Left renal cortex interstitium (tissue), 4 donors: ENCODE results near the gene SLPI. TPM values are rescaled to one million over a fixed set of nuclear protein-coding genes. Genes with fewer than 3 reads are reported as not detected.
A peak's percentile ranks its signal among the peaks of the same experiment; 100 is the strongest.

Experiments
- DNase-seq, 4 donors: peaks; one replicate each; pipeline ENCODE4 v3.0.0-alpha.2; 2013; ENCODE audit warnings: low read depth in 4 of 4, low spot score in 2 of 4, missing footprints in 1 of 4
- polyA plus RNA-seq, 4 donors: library from polyadenylated mRNA; unstranded; fragments of 120-200 nt; gene quantifications; one replicate each; pipeline ENCODE4 v1.2.1, GENCODE V29; 2013; ENCODE audit not compliant: insufficient read length in 4 of 4

Gene SLPI
- polyA plus RNA-seq, 4 donors = 0.38 to 0.52 TPM; not detected in 2

DNA sequence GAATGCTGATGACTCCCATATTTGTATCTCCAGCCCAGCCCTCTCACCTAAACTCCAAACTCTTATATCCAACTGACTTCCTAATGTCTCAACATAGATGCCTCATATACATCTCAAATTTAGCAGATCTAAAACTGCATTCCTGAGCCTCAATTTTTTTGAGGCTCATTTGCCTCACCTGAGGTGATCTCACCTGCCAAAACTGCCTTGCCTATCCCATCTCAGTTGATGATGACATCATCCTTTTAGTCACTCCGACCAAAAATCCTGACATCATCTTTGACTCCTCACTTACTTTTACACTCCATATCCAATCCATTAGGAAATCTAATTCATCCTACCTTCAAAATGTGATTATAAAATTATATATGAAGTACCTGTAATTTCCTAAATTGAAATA lies 25.6 kb upstream of the SLPI start:
- DNase-seq = no peak

DNA sequence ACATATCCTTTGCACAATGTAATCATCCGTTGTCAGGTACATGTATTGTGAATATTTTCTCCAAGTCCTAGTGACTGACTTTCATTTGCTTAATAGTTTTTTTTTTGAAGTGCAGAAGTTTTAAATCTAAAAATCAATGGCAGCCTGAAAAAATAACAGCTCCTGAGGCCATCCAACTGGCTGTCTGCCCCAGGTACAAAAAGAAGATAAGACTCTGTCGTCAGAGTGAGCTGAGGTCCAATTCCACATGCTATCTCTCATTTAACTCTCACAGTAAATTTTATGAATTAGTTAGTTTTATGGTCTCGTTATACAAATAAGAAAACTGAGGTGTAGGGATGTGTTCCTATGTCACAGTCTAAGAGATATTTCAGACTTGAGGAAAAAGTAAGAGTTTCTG lies 21.0 kb upstream of the SLPI start:
- DNase-seq = no peak

DNA sequence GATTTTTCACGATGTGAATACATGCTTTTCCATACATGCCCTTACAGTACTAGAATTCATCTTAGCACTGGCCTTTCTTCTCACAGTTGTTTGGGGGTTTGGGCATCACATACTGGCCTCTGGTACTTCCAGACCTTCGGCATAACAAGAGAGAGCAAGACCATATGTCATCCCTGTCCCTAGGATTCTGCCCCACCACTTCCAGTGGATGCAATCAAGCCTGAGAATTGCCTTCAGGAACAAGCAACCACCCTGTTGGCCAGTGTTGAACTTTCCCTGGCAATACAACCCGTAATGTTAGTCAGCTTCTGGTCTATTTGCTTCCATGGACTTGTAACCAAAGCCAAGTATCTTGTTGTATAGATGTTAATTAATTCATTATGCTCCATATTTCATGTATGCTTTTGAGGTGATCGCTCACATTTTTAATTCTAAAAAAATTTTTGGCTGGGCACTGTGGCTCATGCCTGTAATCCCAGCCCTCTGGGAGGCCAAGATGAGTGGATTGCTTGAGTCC lies 15.4 kb upstream of the SLPI start:
- no peak for DNase-seq

DNA sequence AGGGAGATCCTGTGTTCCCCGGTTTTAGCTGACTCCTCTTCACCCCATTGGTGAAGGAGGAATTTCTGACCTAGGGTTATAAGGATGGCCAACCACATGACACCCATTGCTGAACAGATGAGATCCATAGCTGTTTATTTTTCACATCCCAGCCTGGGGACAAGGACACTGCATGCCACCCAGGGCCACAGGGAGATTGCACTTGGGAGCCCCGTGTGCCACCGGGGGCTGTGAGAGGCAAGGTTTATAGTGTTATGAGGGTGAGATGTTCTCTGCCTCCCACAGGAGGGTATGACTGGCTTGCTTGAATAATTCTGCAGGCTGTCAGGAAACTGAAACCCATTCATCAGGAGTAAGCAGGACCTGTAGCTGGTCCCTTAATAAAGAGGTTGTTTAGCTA lies 14.7 kb upstream of the SLPI start:
- no peak for DNase-seq

DNA sequence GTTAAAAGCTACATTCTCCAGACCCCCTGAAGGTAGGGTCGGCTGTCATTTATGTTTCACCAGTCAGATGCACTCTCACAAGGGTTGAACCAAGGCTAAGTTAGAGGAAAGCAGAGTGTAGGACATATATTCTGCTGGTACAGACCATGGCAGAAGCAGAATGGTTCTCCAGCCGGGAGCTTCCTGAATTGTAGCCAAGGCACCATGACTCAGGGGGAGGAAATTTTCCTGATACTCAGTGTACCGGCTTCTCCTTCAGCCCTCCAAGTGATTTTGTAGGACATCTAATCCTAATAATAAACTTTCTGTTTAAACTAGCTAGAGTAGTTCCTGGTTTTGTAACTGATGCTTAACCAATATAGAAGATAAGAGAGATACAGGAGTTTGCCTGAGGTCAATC lies 14.2 kb upstream of the SLPI start:
- no peak for DNase-seq

DNA sequence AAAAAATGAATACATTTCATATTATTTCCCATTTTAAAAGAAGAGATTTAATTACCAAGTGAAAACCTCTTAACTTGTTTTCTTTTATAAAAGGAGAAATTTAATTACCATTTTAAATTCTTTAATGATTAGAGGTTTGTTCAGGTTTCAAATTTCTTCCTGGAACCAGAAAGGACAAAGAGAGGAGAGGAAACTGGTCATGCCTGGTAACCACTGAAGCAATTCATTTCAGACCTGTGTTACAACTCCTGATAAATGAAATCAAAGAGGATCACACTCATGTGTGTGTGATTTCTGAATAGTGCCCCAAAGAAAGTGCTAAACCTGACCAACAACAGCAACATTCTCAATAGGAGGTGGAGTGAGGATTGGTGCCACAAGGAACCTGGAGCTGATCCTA lies 12.6 kb upstream of the SLPI start:
- peak in 2 of 4 donors; percentile 11 to 20 for DNase-seq

DNA sequence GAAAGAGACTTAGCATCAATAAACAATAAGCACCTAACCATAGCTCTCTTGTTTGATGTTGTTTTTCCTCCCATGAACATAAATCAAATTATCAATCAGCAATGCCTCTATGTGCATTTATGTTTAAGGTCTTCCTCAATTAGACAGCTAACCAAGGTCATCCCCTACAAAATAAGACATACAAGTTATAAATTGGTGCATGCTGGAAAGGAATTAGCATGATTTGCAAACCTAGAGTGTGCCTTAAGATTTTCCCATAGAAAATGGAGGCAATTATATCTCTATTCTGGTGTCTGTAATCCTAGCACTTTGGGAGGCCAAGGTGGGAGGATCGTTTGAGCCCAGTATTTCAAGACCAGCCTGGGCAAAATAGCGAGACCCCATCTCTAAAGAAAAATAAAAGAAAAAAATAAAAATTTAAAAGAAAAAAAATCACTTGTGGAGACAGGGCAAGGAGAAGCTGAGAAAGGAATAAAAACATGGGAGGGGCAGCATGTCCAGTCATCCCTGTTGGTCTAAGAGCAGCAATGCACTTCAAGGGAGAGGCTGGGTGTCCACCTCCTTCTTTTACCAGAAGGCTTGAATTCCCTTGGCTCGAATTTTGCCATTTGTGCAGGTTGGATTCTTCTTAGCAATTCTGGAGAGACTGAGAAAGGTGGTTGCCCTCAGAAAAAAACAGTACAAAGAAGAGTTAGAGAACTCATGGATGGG lies 9.3 kb upstream of the SLPI start:
- no peak for DNase-seq

DNA sequence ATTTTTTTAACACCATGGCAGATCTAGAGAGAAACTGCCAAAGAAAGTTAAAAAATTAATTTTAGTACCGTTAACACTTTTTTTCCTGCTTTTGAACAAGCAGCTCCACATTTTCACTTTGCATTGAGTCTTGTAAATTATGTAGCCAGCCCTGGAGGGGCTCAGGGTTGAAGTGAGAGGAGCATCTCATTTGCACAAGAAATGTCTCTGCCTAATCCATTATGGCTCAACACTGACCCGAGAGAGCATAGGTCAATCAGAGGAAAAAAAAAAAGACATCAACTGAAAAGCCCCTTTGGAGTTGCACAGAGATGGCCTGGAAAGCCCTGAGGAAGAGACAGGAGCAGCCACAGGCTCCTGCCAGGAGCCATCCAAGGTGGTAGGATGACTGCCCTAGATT lies 4.3 kb upstream of the SLPI start:
- no peak for DNase-seq

DNA sequence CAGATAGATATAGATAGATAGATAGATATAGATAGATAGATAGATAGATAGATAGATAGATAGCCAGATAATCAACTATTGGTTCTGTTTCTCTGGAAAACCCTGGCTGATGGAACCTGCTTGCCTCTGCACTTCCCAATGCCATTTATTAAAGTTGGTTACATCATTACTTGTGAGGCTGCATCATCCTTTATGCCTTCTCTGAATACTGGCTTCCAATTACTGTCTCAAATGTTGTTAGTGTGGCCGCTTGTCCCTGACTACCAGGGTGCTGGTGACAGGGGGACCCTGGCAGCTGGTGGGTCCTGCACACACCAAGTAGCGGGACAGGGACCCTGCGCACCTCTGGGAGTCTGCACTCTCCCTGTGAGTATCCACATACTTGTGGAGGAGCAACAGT lies 3.9 kb upstream of the SLPI start:
- DNase-seq = no peak

DNA sequence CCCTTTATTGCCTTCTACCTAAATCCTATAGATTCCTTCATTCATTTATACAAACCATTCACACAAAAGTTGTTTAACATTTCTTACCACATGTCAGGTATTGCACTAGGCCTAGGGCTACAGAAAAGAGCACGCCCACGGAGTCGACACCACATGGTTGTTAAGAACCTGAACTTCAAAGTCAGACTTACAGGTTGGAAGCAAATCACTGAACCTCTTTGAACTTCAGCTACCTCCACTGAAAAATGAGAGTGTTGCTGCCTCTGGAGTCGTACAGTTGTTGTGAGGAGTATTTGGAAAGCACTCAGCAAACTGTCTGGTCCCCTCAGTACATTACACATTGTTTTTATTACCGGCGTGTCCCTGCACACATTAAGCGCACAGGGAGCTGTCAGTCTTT lies 3.3 kb upstream of the SLPI start:
- DNase-seq = no peak

DNA sequence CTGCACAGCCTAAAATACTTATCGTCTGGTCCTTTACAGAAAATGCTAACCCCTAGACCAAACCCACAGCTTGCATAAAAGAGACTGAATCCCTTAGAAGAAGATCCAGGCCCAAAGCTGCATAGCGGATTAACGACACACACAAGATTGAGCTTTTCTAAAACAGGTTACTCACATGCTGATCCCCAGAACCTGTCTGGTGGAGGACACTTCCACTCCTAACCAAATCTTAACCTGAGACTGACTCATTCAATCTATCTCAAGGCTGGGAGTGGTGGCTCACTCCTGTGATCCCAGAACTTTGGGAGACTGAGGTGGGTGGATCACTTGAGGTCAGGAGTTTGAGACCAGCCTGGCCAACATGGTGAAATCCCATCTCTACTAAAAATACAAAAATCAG lies 2.8 kb upstream of the SLPI start:
- no peak for DNase-seq

DNA sequence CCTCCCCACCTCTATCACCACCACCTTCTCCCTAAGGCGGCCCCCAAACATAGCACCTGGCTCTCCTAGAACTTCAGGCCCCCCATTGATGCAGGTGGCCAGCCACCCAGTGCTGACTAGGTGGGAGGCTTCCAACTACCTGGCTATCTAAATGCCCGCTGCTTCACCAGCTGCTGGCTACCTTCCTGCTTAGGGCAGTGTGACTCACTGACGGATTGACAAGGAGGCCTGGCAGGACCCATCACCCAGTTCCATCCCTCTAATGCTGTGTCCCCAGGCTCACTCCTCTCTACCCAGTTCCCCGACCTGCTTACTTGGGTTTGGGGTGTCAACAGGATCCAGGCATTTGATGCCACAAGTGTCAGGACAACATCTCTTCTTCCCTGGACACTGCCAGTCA lies 1.1 kb downstream of the SLPI start:
- DNase-seq = no peak

DNA sequence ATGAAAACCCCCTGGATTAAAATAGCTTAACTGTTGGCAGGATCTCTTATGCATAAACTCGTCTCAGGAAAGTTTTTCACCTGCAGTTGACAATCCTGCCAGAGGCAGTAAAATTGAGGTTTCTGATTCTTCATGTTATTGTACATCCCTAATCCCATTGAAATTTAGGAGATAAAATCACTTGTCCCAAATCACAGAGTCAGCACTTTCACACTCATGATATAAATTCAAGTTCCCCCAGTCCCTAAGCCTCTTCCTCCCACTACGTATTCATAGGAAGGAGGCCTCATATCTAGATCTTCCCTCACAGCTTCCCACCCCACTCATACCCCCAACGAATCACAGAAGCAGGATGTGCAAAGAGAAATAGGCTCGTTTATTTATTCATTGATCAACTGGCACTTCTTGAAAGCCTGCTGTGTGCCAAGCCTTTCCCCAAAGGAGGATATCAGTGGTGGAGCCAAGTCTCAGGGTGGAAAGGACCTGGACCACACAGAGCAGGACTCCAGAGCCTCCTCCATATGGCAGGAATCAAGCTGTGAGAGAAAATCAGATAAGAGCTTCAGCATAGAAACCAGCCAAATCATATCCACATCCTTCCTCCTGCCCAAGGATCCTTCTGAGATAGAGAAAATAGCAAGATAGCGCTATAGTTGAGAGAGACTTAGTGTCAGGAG lies 2.3 kb downstream of the SLPI start:
- no peak for DNase-seq

DNA sequence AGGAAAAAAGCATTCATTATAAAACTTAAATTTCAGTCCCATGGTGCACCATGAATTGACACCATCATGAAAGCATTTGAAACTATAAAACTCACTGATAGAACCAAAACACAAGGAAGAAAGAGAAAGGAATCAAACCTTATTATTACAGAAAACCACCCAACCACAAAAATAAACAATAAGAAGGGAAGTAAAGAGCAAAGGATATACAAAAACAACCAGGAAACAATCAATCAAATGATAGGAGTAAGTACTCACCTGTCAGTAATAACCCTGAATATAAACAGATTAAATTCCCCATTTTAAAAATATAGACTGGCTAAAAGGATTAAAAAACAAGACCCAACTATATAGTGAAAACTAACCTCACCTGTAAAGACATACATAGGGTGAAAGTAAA lies 5.8 kb downstream of the SLPI start:
- DNase-seq = no peak

DNA sequence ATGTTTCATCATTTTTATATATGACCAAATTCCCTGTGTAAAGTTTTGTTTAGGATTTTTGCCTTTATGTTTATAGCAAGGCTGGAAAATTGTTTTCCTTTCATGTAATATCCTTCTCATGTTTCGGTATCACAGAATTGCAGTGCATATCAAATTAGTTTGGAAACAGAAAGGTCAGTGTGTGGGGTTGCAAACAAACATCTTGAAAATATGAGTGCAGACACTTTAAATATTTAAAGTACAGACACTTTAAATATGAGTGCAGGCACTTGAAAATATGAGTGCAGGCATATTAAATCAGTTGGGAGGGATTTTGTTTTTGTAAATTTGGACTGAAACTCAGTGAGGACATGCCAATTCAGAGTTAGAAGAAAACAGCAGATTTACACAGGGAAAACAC lies 6.5 kb downstream of the SLPI start:
- no peak for DNase-seq

DNA sequence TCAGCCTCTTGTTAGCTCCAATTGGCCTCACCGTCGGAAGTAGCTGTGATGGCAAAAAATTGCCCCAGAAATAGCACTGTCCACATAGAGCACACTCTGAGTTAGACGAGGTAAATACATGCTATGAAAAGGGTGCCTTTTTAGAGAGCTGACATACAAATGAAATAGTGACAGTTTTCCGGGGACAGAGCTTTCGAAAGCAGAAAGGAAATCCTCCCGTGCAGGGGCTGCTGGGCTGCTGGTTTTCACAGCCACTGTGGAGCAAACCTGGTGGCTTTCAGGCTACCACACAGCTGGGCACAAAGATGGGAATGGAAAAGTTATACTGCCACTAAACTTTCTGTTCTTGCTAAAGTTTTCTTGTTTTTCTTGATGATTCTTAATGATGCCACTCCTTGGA lies 8.3 kb downstream of the SLPI start:
- DNase-seq = no peak

DNA sequence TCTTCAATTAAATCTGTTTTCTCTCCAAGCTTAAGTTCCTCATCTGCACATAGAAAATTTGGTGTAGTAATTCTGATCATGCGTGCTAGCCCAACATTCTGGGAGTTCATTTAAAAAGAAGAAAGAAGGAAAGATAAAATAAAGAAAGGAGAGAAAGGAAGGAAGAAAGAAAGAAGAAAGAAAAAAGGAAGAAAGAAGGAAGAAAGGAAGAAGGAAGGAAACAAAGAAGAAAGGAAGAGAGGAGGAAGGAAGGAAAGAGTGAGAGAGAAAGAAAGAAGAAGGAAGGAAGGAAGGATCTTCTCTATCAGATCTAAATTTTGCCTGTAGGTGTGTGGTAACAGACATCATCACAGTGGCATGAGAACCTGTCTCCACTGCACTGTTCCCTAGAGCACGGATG lies 16.2 kb downstream of the SLPI start:
- DNase-seq = no peak

DNA sequence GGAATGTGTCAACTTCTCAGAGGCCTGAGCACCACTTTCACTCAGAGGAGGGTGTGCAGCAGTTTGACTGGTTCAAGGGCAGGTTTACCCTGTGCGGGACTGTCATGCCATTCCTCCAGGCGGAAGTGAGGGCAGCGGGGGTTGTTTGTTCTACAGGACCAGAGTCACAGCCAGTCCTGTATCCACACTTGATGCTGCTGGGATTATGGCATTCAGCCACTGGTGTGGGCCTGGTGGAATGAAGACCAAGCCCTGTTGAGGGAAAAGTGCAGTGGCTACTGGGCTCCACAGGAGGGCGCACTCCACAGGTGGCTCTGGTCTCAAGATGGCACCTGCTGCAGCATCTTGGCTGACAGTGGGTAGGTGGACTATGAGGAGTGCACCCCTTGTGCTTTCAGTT lies 18.4 kb downstream of the SLPI start:
- DNase-seq = no peak

DNA sequence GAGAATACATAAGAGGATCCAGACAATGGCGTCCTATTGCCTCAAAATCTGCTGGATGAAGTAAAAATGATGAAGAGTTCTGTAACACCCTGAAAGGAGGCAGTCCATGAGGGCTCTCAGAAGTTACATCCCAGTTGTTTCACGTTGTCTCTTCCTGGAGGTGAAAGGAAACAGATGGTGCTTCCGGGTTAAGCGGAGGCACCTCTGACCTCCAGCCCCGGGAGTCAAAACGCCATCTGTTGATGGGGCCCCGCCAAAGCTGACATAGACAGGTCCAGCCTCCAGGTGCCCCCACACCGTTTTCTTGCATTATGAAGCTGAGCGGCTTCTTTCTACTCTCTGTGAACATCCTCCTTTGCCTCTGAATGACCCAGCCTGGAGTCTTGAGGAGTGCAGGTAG lies 23.7 kb downstream of the SLPI start:
- no peak for DNase-seq

DNA sequence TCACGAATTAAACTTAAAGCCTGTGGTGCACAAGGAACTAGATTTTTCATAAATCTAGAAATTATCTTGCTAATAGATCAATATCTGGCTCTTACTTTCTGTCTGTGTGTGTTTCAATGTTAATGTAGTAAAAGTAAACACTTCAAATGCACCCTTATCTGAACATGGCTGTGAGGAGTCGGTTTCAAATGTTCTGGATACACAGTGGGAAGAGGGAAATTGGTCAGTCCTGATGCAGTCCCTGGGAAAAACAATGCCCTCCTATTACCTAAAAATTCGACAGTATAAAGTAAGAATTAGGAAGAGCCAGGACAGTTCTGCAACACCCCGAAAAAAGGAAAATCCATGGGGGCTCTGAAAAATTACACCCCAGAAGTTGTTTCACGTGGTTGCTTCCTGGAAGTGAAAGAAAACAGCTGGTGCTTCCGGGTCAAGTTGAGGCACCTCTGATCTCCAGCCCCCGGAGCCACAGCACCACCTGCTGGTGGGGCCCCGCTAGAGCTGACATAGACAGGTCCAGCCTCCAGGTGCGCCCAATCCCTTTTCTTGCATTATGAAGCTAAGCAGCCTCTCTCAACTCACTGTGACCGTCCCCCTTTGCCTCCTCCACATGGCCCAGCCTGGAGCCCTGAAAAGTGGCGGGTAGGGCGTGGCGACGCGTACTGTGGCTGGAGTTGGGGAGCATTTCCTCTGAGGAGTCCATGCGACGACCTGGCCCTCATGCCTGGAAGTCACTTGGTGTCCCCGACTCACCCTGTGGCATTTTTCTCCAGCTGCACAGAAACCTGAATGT lies 24.9 kb downstream of the SLPI start:
- no peak for DNase-seq

DNA sequence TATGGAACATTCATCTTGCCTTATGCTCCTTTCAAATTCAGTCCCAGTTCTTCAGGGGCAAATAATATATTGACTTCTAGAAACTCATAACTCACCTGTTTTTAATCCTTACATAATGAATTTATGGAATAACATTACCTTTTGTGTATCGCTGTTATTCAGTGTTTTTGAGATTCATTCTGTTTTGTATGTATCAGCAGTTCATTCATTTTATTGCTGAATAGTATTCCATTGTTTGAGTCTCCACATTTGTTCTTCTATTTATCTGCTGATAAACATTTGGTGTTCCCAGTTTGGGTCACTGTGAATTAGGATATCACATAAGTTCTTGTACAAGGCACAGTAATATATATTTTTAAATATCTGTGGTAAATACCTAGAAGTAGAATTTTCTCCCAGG lies 28.1 kb downstream of the SLPI start:
- no peak for DNase-seq

DNA sequence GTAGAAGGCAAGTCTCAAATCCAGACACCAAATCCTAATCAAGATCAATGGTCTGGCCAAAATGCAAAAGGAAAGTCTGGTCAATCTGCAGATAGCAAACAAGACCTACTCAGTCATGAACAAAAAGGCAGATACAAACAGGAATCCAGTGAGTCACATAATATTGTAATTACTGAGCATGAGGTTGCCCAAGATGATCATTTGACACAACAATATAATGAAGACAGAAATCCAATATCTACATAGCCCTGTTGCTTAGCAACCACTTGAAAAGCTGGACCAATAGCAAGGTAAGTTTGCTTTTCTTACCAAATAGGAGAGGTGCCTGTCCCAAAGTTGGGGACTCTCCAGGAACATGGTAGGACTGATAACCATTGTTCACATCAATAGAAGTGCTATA lies 31.2 kb downstream of the SLPI start:
- no peak for DNase-seq
